ENCODE measurements around the gene POLA2. TPM values are rescaled to one million over a fixed set of nuclear protein-coding genes. Genes with fewer than 3 reads are reported as not detected.
A peak's percentile ranks its signal among the peaks of the same experiment; 100 is the strongest.

Gene POLA2
- total and polyA plus RNA-seq, 9 of the 15 experiments (the other 6 are each of a cell fraction or from before 2014, with no cell fraction given): 2.7 to 134 (median 44.4) TPM

DNA sequence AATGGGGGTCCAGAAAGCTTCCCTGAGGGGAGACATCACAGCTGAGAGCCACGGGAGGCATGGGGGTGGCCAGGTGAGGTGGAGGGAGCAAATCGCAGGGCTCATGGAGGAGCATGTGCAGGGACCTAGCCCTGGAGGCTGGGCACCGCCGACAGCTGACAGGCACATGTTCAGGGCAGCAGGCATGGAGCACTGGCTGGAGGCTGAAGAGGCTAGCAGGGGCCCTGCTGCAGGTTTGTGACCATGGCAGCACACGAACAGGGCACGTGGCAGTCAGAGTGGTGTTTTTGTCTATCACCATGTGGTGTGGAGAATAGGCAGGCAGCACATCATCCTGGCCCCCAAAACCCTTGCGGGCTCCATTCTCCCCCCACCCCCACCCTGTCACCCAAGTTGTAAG lies 42.9 kb downstream of the POLA2 start:
- H3K27me3 ChIP-seq (ENCODE audit: control insufficient read depth in 2 of 2, insufficient read depth in 2 of 2, low read length in 2 of 2): no peaks in the 10 kb centered on the region
- peak; percentile 59 for TF ChIP-seq POLR2G (IDR thresholded peaks at IDR 0.05; ENCODE audit: low read depth, low read length)
- TF ChIP-seq POLR2A (conservative IDR thresholded peaks at IDR 0.05): peak; percentile 33; the same call in 1 of the 2 replicates
- no peak for TF ChIP-seq CHD4 (IDR thresholded peaks at IDR 0.05; ENCODE audit: insufficient read depth, insufficient replicate concordance, low read depth, low read length, poor library complexity, severe bottlenecking)
- H3K27ac ChIP-seq (ENCODE audit: extremely low read depth, low read depth, low read length): no peak overlapping the region
- in situ Hi-C loops (cut with MboI) (no loop called here), intact Hi-C loops (cut with micrococcal nuclease) (no loop called here)
- H3K36me3 ChIP-seq (ENCODE audit: control insufficient read depth, insufficient read depth, low read length): peaks cover 14% of the 10 kb centered on the region; the same call in 2 of the 3 replicates
- H3K4me3 ChIP-seq: no peak overlapping the region
- no peaks in the 10 kb centered on the region for H3K9me3 ChIP-seq (replicated peaks; ENCODE audit: control insufficient read depth, insufficient read depth, low read depth, low read length)
- peaks cover 6% of the 10 kb centered on the region for H4K20me1 ChIP-seq (replicated peaks; ENCODE audit: control insufficient read depth, insufficient read depth, low read length)
- ATAC-seq (no peak), FAIRE-seq (no peak), DNase-seq (ENCODE audit: extremely low read depth in 1 of 4, low spot score in 3 of 4) (no peak)
- H3K79me2 ChIP-seq (ENCODE audit: control insufficient read depth, insufficient read depth, low read length): no peaks in the 10 kb centered on the region
- CTCF ChIA-PET (ENCODE audit: low intra/inter-chr PET ratio): no interaction called here
- no peak overlapping the region for H3K4me2 ChIP-seq (ENCODE audit: insufficient read depth, low read length)
- POLR2A ChIA-PET: interaction anchor here (1.0 kb wide), 1 partner anchor 14 kb away, joined by 3 read pairs; no protein-coding TSS in a partner anchor
- no peaks in the 10 kb centered on the region for H3K9me1 ChIP-seq (ENCODE audit: control insufficient read depth, insufficient read depth, low read length)
- WGBS (ENCODE audit: insufficient coverage, low coverage, missing lambda C conversion rate): 81% methylated on average over 6 of the region's 7 CpGs
- H3K9ac ChIP-seq (ENCODE audit: insufficient read depth in 1 of 2, low read depth in 2 of 2, low read length in 2 of 2): 0 out of 4 replicates have a peak overlapping the region, but pooled peaks of 1 of the 2 experiments have one; percentile 46
- H2AFZ ChIP-seq (ENCODE audit: low read depth, low read length): no peak overlapping the region
- BruUV-seq (replicated peaks): no TSS peak
- peaks cover 16 to 22% of the 10 kb centered on the region in 2 experiments; a peak in 4 of 5 replicates for H3K4me1 ChIP-seq (replicated peaks in 1 of 2; ENCODE audit: control insufficient read depth in 2 of 2, insufficient read depth in 2 of 2, low read length in 2 of 2)

- POLR2A ChIA-PET: no interaction called here
- intact Hi-C loops (cut with micrococcal nuclease): no loop called here
- Histone ChIP-seq H3K4me2 (ENCODE audit: insufficient read depth, low read length) (no peak overlapping the region), H4K20me1 (replicated peaks; ENCODE audit: control insufficient read depth, insufficient read depth, low read length) (peaks cover 6% of the 10 kb centered on the region), H3K27ac (ENCODE audit: extremely low read depth, low read depth, low read length) (no peak overlapping the region), H3K9me1 (ENCODE audit: control insufficient read depth, insufficient read depth, low read length) (no peaks in the 10 kb centered on the region), H3K4me1 (replicated peaks in 1 of 2; ENCODE audit: control insufficient read depth in 2 of 2, insufficient read depth in 2 of 2, low read length in 2 of 2) (peaks cover 16 to 28% of the 10 kb centered on the region in 2 experiments; a peak in 4 of 5 replicates), H3K79me2 (ENCODE audit: control insufficient read depth, insufficient read depth, low read length) (no peaks in the 10 kb centered on the region), H2AFZ (ENCODE audit: low read depth, low read length) (no peak overlapping the region), H3K9me3 (replicated peaks; ENCODE audit: control insufficient read depth, insufficient read depth, low read depth, low read length) (no peaks in the 10 kb centered on the region), H3K9ac (ENCODE audit: insufficient read depth in 1 of 2, low read depth in 2 of 2, low read length in 2 of 2) (no peak overlapping the region), H3K27me3 (ENCODE audit: control insufficient read depth in 2 of 2, insufficient read depth in 2 of 2, low read length in 2 of 2) (no peaks in the 10 kb centered on the region), H3K4me3 (no peak overlapping the region), H3K36me3 (ENCODE audit: control insufficient read depth, insufficient read depth, low read length) (peaks cover 13% of the 10 kb centered on the region; the same call in 2 of the 3 replicates)
- CTCF ChIA-PET (ENCODE audit: low intra/inter-chr PET ratio): no interaction called here
- no peak for FAIRE-seq
- no peak for DNase-seq (ENCODE audit: extremely low read depth in 1 of 4, low spot score in 3 of 4)
- no peak for TF ChIP-seq DIDO1 (tag; IDR thresholded peaks at IDR 0.05; ENCODE audit: low read depth)
- no peak for TF ChIP-seq CUX1 (CRISPR knock-in tag; IDR thresholded peaks at IDR 0.05)
- TF ChIP-seq, protein P1, sequence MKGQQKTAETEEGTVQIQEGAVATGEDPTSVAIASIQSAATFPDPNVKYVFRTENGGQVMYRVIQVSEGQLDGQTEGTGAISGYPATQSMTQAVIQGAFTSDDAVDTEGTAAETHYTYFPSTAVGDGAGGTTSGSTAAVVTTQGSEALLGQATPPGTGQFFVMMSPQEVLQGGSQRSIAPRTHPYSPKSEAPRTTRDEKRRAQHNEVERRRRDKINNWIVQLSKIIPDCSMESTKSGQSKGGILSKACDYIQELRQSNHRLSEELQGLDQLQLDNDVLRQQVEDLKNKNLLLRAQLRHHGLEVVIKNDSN (CRISPR knock-in tag; IDR thresholded peaks at IDR 0.05): 0 out of 2 replicates have a peak, but pooled peaks have one; percentile 16
- WGBS (ENCODE audit: insufficient coverage, low coverage, missing lambda C conversion rate): 80% methylated on average over 17 of the region's 17 CpGs
- ATAC-seq: no peak
- BruUV-seq (replicated peaks): no TSS peak
- in situ Hi-C loops (cut with MboI): no loop called here
These were observed 43.9 kb downstream of the POLA2 start for GRCh38 chr11:65305501-65306268.
